Ectodermal cell (in vitro differentiated cells): ENCODE data around the gene KIRREL3.

Experiments used
- H3K27ac ChIP-seq: 2 replicates; pipeline ENCODE4 v1.7.0; 2013; ENCODE audit warnings: mild to moderate bottlenecking, low read depth, low read length; ENCODE audit not compliant: insufficient read depth, poor library complexity, severe bottlenecking
- H3K27me3 ChIP-seq: 2 replicates; pipeline ENCODE4 v1.7.0; 2013; ENCODE audit warnings: mild to moderate bottlenecking, low read length; ENCODE audit not compliant: insufficient read depth, control insufficient read depth, poor library complexity, severe bottlenecking
- H3K36me3 ChIP-seq: one replicate; pipeline ENCODE4 v1.7.0; 2013; ENCODE audit warnings: low read length; ENCODE audit not compliant: control insufficient read depth, insufficient read depth
- H3K4me1 ChIP-seq: one replicate; pipeline ENCODE4 v1.7.0; 2013; ENCODE audit warnings: low read length; ENCODE audit not compliant: control insufficient read depth, insufficient read depth
- H3K4me3 ChIP-seq: 2 replicates; pipeline ENCODE4 v1.7.0; 2013; ENCODE audit warnings: low read depth, low read length, control low read depth; ENCODE audit not compliant: insufficient read depth
- H3K9me3 ChIP-seq: 2 replicates; pipeline ENCODE4 v1.7.0; 2013; ENCODE audit warnings: mild to moderate bottlenecking, low read length, moderate library complexity; ENCODE audit not compliant: control insufficient read depth
- WGBS, 2 experiments: methylation state at CpG; one replicate each; pipeline ENCODE4 v1.1.7; 2013; ENCODE audit warnings: missing lambda C conversion rate in 2 of 2; 5-methylcytosine and 5-hydroxymethylcytosine counted together

The KIRREL3 gene

GRCh38 chr11:126432065-126432461, 568.5 kb downstream of the KIRREL3 start:
- no peak overlapping the region for H3K27ac ChIP-seq
- no peaks in the 10 kb centered on the region for H3K9me3 ChIP-seq
- no peak overlapping the region for H3K4me3 ChIP-seq
- H3K36me3 ChIP-seq: no peaks in the 10 kb centered on the region
- 81 to 89% methylated on average over 3 of the region's 3 CpGs for WGBS, 2 experiments
- H3K27me3 ChIP-seq: no peaks in the 10 kb centered on the region
- H3K4me1 ChIP-seq: peaks cover 23% of the 10 kb centered on the region

- Histone ChIP-seq H3K36me3 (no peaks in the 10 kb centered on the region), H3K4me3 (no peak overlapping the region), H3K27ac (no peak overlapping the region), H3K9me3 (no peaks in the 10 kb centered on the region), H3K27me3 (no peaks in the 10 kb centered on the region), H3K4me1 (peaks cover 23% of the 10 kb centered on the region)
- 93% methylated on average over 23 of the region's 23 CpGs for WGBS, 2 experiments
These were observed 569.0 kb downstream of the KIRREL3 start for GRCh38 chr11:126431401-126432064.

GRCh38 chr11:126430581-126431335, 569.8 kb downstream of the KIRREL3 start:
- Histone ChIP-seq H3K4me3 (no peak overlapping the region), H3K27me3 (no peaks in the 10 kb centered on the region), H3K9me3 (no peaks in the 10 kb centered on the region), H3K4me1 (peaks cover 23% of the 10 kb centered on the region), H3K36me3 (no peaks in the 10 kb centered on the region), H3K27ac (no peak overlapping the region)
- 95 to 98% methylated on average over 10 of the region's 10 CpGs for WGBS, 2 experiments

GRCh38 chr11:126426820-126427749, 573.5 kb downstream of the KIRREL3 start:
- 90 to 91% methylated on average over 14 of the region's 14 CpGs for WGBS, 2 experiments
- Histone ChIP-seq H3K27me3 (no peaks in the 10 kb centered on the region), H3K27ac (no peak overlapping the region), H3K36me3 (no peaks in the 10 kb centered on the region), H3K4me3 (no peak overlapping the region), H3K9me3 (no peaks in the 10 kb centered on the region), H3K4me1 (peaks cover 4% of the 10 kb centered on the region)

GRCh38 chr11:126426106-126426505, 574.5 kb downstream of the KIRREL3 start:
- Histone ChIP-seq H3K27ac (no peak overlapping the region), H3K36me3 (no peaks in the 10 kb centered on the region), H3K27me3 (no peaks in the 10 kb centered on the region), H3K4me1 (peaks cover 4% of the 10 kb centered on the region), H3K4me3 (no peak overlapping the region), H3K9me3 (no peaks in the 10 kb centered on the region)
- 95 to 97% methylated on average over 3 of the region's 3 CpGs for WGBS, 2 experiments

GRCh38 chr11:126424471-126425039, 576.0 kb downstream of the KIRREL3 start:
- 88 to 89% methylated on average over 30 of the region's 30 CpGs for WGBS, 2 experiments
- no peak overlapping the region for H3K27ac ChIP-seq

GRCh38 chr11:126423743-126424142, 576.8 kb downstream of the KIRREL3 start:
- Histone ChIP-seq H3K4me1 (peaks cover 4% of the 10 kb centered on the region), H3K36me3 (no peaks in the 10 kb centered on the region), H3K27me3 (no peaks in the 10 kb centered on the region), H3K4me3 (no peak overlapping the region), H3K9me3 (no peaks in the 10 kb centered on the region), H3K27ac (no peak overlapping the region)
- 85 to 88% methylated on average over 11 of the region's 11 CpGs for WGBS, 2 experiments

More at GRCh38 chr11:126424471-126425039, 576.0 kb downstream of the KIRREL3 start:
- Histone ChIP-seq H3K27me3 (no peaks in the 10 kb centered on the region), H3K9me3 (no peaks in the 10 kb centered on the region), H3K36me3 (no peaks in the 10 kb centered on the region), H3K4me1 (peaks cover 4% of the 10 kb centered on the region), H3K4me3 (no peak overlapping the region)

GRCh38 chr11:126423154-126423553, 577.4 kb downstream of the KIRREL3 start:
- no peaks in the 10 kb centered on the region for H3K9me3 ChIP-seq
- no peaks in the 10 kb centered on the region for H3K36me3 ChIP-seq
- WGBS, 2 experiments: 67 to 71% methylated on average over 2 of the region's 2 CpGs
- H3K27ac ChIP-seq: no peak overlapping the region
- no peak overlapping the region for H3K4me3 ChIP-seq
- H3K27me3 ChIP-seq: no peaks in the 10 kb centered on the region
- peaks cover 4% of the 10 kb centered on the region for H3K4me1 ChIP-seq

- WGBS, 2 experiments: 95 to 97% methylated on average over 2 of the region's 2 CpGs
- Histone ChIP-seq H3K9me3 (no peaks in the 10 kb centered on the region), H3K27ac (no peak overlapping the region), H3K27me3 (no peaks in the 10 kb centered on the region), H3K4me1 (peaks cover 4% of the 10 kb centered on the region), H3K36me3 (no peaks in the 10 kb centered on the region), H3K4me3 (no peak overlapping the region)
These were observed 578.1 kb downstream of the KIRREL3 start for GRCh38 chr11:126422446-126422845.
